ENCODE data around the gene SLC38A4.

- TF ChIP-seq CTCF (IDR thresholded peaks at IDR 0.05) = no peak
- no peak for TF ChIP-seq POLR2A (IDR thresholded peaks at IDR 0.05)
Measured at GRCh38 chr12:46790066-46790465, 35.7 kb downstream of the SLC38A4 start.
